SK-N-SH (cell line): Measurements from ENCODE around the gene SH3BGRL2.

Experiments used
- CTCF ChIP-seq: fragments of 200-600 bp; sonication (generic); IDR thresholded peaks from 2 replicates; pipeline ENCODE4 v1.6.1; 2017; ENCODE audit warnings: antibody characterized with exemption, mild to moderate bottlenecking, moderate library complexity
- FOSL2 ChIP-seq: IDR thresholded peaks from 2 replicates; pipeline ENCODE4 v1.4.0; 2012; ENCODE audit warnings: low read depth, mild to moderate bottlenecking, moderate library complexity, borderline replicate concordance
- JUND ChIP-seq: IDR thresholded peaks from 2 replicates; pipeline ENCODE4 v1.4.0; 2012
- MAX ChIP-seq: IDR thresholded peaks from 2 replicates; pipeline ENCODE4 v1.4.0; 2012; ENCODE audit warnings: low read depth
- MEF2A ChIP-seq: IDR thresholded peaks from 2 replicates; pipeline ENCODE4 v1.4.0; 2012; ENCODE audit warnings: low read depth, borderline replicate concordance
- RFX5 ChIP-seq: IDR thresholded peaks from 2 replicates; pipeline ENCODE4 v1.6.1; 2012; ENCODE audit warnings: mild to moderate bottlenecking, improper control_type of control experiment, low read length

GRCh38 chr6:79605968-79606764, 25.0 kb upstream of the SH3BGRL2 start:
- no peak for TF ChIP-seq JUND
- TF ChIP-seq CTCF: no peak
- TF ChIP-seq FOSL2: no peak
- no peak for TF ChIP-seq MAX
- no peak for TF ChIP-seq MEF2A
- no peak for TF ChIP-seq RFX5
